A673 (cell line): ENCODE measurements around the gene SFRP5. TPM values are rescaled to one million over a fixed set of nuclear protein-coding genes. Genes with fewer than 3 reads are reported as not detected.

ENCODE experiments used
- BruUV-seq: library from RNA; stranded (reverse); fragments of 400-500 nt; replicated peaks from 2 replicates; lab custom pipeline; 2021; lab: Mats Ljungman, UMichigan
- CTCF ChIA-PET: fragments of 300-600 bp; sonication (Branson Sonifier 250); formaldehyde crosslinking; loops from one replicate; lab custom pipeline; 2022; ENCODE audit warnings: antibody characterized with exemption; lab: Charles Lee
- POLR2A ChIA-PET: fragments of 300-600 bp; sonication (Branson Sonifier 250); formaldehyde crosslinking; loops from one replicate; lab custom pipeline; 2022; ENCODE audit warnings: antibody characterized with exemption; ENCODE audit not compliant: low non-redundant PET; lab: Charles Lee
- DNase-seq: peaks from one replicate; pipeline ENCODE4 v3.0.0-alpha.2; 2015; ENCODE audit warnings: low spot score
- H3K27ac ChIP-seq: fragments of 200-600 bp; sonication (generic); 2 replicates; pipeline ENCODE4 v1.5.1; 2016; ENCODE audit warnings: mixed run types, low read depth, mild to moderate bottlenecking, mixed read lengths, antibody characterized with exemption, low read length; ENCODE audit not compliant: poor library complexity, severe bottlenecking
- H3K27me3 ChIP-seq: fragments of 200-600 bp; sonication (generic); replicated peaks from 2 replicates; pipeline ENCODE4 v1.6.1; 2017; ENCODE audit warnings: mixed run types, low read depth, mild to moderate bottlenecking, mixed read lengths, antibody characterized with exemption, low read length; ENCODE audit not compliant: insufficient read depth, poor library complexity
- H3K36me3 ChIP-seq: fragments of 200-600 bp; sonication (generic); 2 replicates; pipeline ENCODE4 v1.6.1; 2016; ENCODE audit warnings: mixed run types, mild to moderate bottlenecking, mixed read lengths, antibody characterized with exemption, low read length; ENCODE audit not compliant: insufficient read depth, poor library complexity, severe bottlenecking
- H3K4me1 ChIP-seq: fragments of 200-600 bp; sonication (generic); 2 replicates; pipeline ENCODE4 v1.6.1; 2017; ENCODE audit warnings: mixed run types, mild to moderate bottlenecking, mixed read lengths, antibody characterized with exemption, low read length; ENCODE audit not compliant: insufficient read depth, poor library complexity, severe bottlenecking
- H3K4me3 ChIP-seq: fragments of 200-600 bp; sonication (generic); 2 replicates; pipeline ENCODE4 v1.5.1; 2016; ENCODE audit warnings: low read depth, mixed run types, mild to moderate bottlenecking, mixed read lengths, low read length; ENCODE audit not compliant: poor library complexity, severe bottlenecking
- H3K9me3 ChIP-seq: fragments of 200-600 bp; sonication (generic); 2 replicates; pipeline ENCODE4 v1.6.1; 2016; ENCODE audit warnings: mixed run types, low read depth, mild to moderate bottlenecking, mixed read lengths, antibody characterized with exemption, low read length; ENCODE audit not compliant: poor library complexity, severe bottlenecking
- EZH2 ChIP-seq: fragments of 200-600 bp; sonication (generic); IDR thresholded peaks from 2 replicates; pipeline ENCODE4 v1.6.1; 2017; ENCODE audit warnings: borderline replicate concordance, low read depth, mild to moderate bottlenecking, mixed read lengths, antibody characterized with exemption, low read length; ENCODE audit not compliant: poor library complexity, severe bottlenecking
- intact Hi-C: fragments of 100-400 bp; cut with micrococcal nuclease; formaldehyde crosslinking; loops from one replicate; pipeline ENCODE4 v1.10.0; 2022; ENCODE audit not compliant: unreplicated experiment
- total RNA-seq: library from RNA; stranded (reverse); gene quantifications from 2 replicates; pipeline ENCODE4 v1.2.3, GENCODE V29; 2021
- TF ChIP-seq, protein P1 (sequence below): fragments of 300-800, 200-600 bp; sonication (generic); conservative IDR thresholded peaks from 2 replicates; pipeline ENCODE4 v1.5.1; 2017; ENCODE audit warnings: low read depth, mild to moderate bottlenecking, antibody characterized with exemption, low read length, moderate library complexity, mixed read lengths

The SFRP5 gene
- total RNA-seq, 1 experiment from 2014 or later: not detected

DNA sequence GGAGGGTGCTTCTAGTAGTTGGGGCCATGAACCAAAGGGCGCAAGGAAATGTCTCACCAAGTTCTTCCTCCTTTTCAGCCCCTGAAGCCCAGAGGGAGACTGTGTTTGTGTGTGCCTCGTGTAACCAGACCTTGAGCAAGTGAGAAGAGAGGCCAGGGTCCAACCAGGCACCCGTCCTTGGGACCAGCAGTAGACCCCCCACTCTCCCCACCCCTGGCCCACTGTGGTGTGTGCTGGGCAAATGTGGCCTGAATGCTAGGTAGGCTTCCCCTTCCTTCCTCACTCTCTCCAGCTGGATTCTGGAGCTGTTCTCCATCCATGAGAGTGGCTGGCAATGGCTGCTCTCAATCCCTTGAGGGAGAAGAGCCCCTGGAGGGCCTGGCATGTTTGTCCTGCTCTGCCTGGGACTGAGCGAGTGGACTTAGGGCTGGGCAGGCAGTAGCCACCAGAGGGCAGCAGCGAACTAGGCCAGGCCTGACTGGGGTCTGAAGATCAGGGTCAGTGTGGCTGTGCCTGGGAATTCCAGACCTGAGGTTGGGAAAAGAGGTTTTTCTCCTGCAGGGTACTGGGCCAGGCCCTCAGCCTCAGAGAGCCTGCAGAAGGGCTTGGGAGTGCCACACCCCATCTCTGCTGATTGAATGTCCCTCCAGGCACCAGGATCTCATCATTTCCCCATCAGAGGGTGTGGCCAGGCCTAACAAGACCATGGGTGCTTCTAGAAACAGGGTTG lies 12.5 kb downstream of the SFRP5 start:
- H3K9me3 ChIP-seq: no peaks in the 10 kb centered on the region
- no peak overlapping the region for H3K4me3 ChIP-seq
- peaks cover 17% of the 10 kb centered on the region for H3K36me3 ChIP-seq
- no peaks in the 10 kb centered on the region for H3K27me3 ChIP-seq
- no TSS peak for BruUV-seq
- no peaks in the 10 kb centered on the region for H3K4me1 ChIP-seq
- TF ChIP-seq, protein P1, sequence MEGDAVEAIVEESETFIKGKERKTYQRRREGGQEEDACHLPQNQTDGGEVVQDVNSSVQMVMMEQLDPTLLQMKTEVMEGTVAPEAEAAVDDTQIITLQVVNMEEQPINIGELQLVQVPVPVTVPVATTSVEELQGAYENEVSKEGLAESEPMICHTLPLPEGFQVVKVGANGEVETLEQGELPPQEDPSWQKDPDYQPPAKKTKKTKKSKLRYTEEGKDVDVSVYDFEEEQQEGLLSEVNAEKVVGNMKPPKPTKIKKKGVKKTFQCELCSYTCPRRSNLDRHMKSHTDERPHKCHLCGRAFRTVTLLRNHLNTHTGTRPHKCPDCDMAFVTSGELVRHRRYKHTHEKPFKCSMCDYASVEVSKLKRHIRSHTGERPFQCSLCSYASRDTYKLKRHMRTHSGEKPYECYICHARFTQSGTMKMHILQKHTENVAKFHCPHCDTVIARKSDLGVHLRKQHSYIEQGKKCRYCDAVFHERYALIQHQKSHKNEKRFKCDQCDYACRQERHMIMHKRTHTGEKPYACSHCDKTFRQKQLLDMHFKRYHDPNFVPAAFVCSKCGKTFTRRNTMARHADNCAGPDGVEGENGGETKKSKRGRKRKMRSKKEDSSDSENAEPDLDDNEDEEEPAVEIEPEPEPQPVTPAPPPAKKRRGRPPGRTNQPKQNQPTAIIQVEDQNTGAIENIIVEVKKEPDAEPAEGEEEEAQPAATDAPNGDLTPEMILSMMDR: peak; percentile 83
- TF ChIP-seq EZH2: no peak
- ChIA-PET CTCF (interaction anchor here (1.6 to 1.8 kb wide), 2 partner anchors 110 kb away, joined by 5 read pairs; no protein-coding TSS in a partner anchor), POLR2A (no interaction called here)
- peak; percentile 57 for DNase-seq
- intact Hi-C loops: no loop called here
- H3K27ac ChIP-seq: no peak overlapping the region

DNA sequence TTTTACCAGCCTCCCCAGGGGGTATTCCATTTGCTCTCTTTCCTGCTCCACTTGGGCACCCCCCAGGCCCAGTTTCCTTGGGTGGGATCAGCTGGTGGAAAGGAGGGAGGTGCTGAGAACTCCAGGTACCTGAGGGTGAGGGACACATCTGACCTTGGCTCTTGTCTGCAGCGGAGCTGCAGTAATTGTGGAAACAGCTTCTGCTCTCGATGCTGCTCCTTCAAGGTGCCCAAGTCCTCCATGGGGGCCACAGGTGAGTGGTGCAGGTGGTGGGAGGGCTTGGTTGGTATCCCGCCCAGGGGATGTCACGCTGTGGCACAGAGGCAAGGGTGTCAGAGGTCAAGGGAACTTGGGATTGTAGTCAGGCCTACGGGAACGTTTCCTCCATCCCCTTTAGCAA lies 14.3 kb downstream of the SFRP5 start:
- BruUV-seq: no TSS peak
- H3K27me3 ChIP-seq: no peaks in the 10 kb centered on the region
- POLR2A ChIA-PET: no interaction called here

DNA sequence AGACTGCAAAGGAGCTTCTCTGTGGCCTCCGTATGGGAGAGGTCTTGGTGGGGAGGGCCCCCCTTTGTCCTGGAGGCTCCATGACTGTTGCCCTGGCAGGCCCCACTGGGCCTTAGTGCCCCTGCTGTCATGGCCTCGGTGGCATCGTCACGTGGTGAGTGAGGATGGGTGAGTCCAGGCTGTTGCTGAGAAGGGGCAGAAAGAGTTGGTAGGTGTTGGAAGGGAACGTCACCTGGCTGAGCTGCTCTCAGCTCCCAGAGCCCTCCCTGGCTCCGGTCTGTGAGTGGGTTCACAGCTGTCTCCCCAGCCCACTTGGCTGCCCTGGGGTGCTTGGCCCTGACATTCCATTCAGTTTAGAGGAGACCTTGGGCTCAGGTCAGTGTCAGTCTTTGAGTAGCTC lies 16.1 kb downstream of the SFRP5 start:
- H3K4me3 ChIP-seq: no peak overlapping the region
- H3K36me3 ChIP-seq: peaks cover 19% of the 10 kb centered on the region
- ChIA-PET CTCF (no interaction called here), POLR2A (no interaction called here)
- TF ChIP-seq, protein P1: no peak
- TF ChIP-seq EZH2: no peak
- no peak overlapping the region for H3K27ac ChIP-seq
- intact Hi-C loops: no loop called here
- no peaks in the 10 kb centered on the region for H3K4me1 ChIP-seq
- BruUV-seq: no TSS peak
- no peaks in the 10 kb centered on the region for H3K27me3 ChIP-seq
- no peak for DNase-seq
- H3K9me3 ChIP-seq: no peaks in the 10 kb centered on the region

More for the DNA sequence above, 14.3 kb downstream of the SFRP5 start:
- CTCF ChIA-PET: interaction anchor here (0.7 to 1.8 kb wide), 2 partner anchors 112 to 116 kb away, joined by 3 to 5 read pairs; no protein-coding TSS in a partner anchor
- Histone ChIP-seq H3K4me3 (no peak overlapping the region), H3K27ac (no peak overlapping the region), H3K36me3 (peaks cover 19% of the 10 kb centered on the region), H3K9me3 (no peaks in the 10 kb centered on the region), H3K4me1 (no peaks in the 10 kb centered on the region)
- TF ChIP-seq, protein P1: no peak
- TF ChIP-seq EZH2: no peak
- intact Hi-C loops: no loop called here
- no peak for DNase-seq
